Natural killer cell (primary cell): Measurements from ENCODE around the gene NTM. TPM values are rescaled to one million over a fixed set of nuclear protein-coding genes. Genes with fewer than 3 reads are reported as not detected.

Experiments used
- ATAC-seq, 3 donors: fragments of 150-1000 bp in 2 of 3; fragments of 200-7000 bp in 1 of 3; cut with Tn5 transposase; 1 replicate in 1 of 3; 2 replicates in 2 of 3; pipeline ENCODE4 v1.10.0; 2021; ENCODE audit warnings: mild to moderate bottlenecking in 2 of 3, moderate library complexity in 2 of 3
- DNase-seq, 2 donors: peaks; one replicate each; pipeline versions ENCODE4 v3.0.0 to v3.0.0-alpha.2; 2013 to 2021; ENCODE audit warnings: mixed read lengths in 1 of 2
- H3K27ac ChIP-seq: one replicate; pipeline ENCODE4 v1.5.1; 2013; ENCODE audit warnings: mild to moderate bottlenecking, low read length
- H3K27me3 ChIP-seq: one replicate; pipeline ENCODE4 v1.6.1; 2013; ENCODE audit warnings: low read length; ENCODE audit not compliant: control insufficient read depth, insufficient read depth
- H3K36me3 ChIP-seq: one replicate; pipeline ENCODE4 v1.6.1; 2013; ENCODE audit warnings: low read length; ENCODE audit not compliant: control insufficient read depth, insufficient read depth
- H3K4me1 ChIP-seq: one replicate; pipeline ENCODE4 v1.6.1; 2013; ENCODE audit warnings: low read length; ENCODE audit not compliant: control insufficient read depth, insufficient read depth
- H3K4me3 ChIP-seq: one replicate; pipeline ENCODE4 v1.5.1; 2013; ENCODE audit warnings: low read length
- H3K9me3 ChIP-seq: one replicate; pipeline ENCODE4 v1.6.1; 2013; ENCODE audit warnings: low read length; ENCODE audit not compliant: control insufficient read depth, insufficient read depth
- H3K27ac Mint-ChIP-seq, 2 donors: one replicate each; pipeline ENCODE4 v1.8.0; 2022; ENCODE audit warnings: mild to moderate bottlenecking in 2 of 2, mixed read lengths in 2 of 2, moderate library complexity in 1 of 2
- H3K27me3 Mint-ChIP-seq, 2 donors: one replicate each; pipeline ENCODE4 v1.8.0; 2022; ENCODE audit warnings: low read depth in 2 of 2, mixed read lengths in 2 of 2
- H3K36me3 Mint-ChIP-seq: one replicate; pipeline ENCODE4 v1.8.0; 2022; ENCODE audit warnings: mixed read lengths
- H3K4me1 Mint-ChIP-seq, 2 donors: one replicate each; pipeline ENCODE4 v1.8.0; 2022; ENCODE audit warnings: mixed read lengths in 2 of 2
- H3K4me3 Mint-ChIP-seq: one replicate; pipeline ENCODE4 v1.8.0; 2022; ENCODE audit warnings: mild to moderate bottlenecking, moderate library complexity, mixed read lengths
- H3K9me3 Mint-ChIP-seq, 2 donors: one replicate each; pipeline ENCODE4 v1.8.0; 2022; ENCODE audit warnings: mixed read lengths in 2 of 2
- CTCF ChIP-seq: fragments of 200-600 bp; IDR thresholded peaks from one replicate; pipeline ENCODE4 v1.8.0; 2022; ENCODE audit warnings: antibody characterized with exemption
- WGBS: methylation state at CpG from one replicate; pipeline ENCODE4 v1.1.7; 2013; ENCODE audit warnings: missing lambda C conversion rate; ENCODE audit not compliant: insufficient coverage; 5-methylcytosine and 5-hydroxymethylcytosine counted together
- intact Hi-C: fragments of 100-400 bp; cut with micrococcal nuclease; formaldehyde crosslinking; loops from one replicate; pipeline ENCODE4 v1.14.2; 2022
- total RNA-seq, 4 donors: library from RNA; stranded (reverse); fragments of 120-200 nt in 1 of 4; gene quantifications; one replicate each; pipeline versions ENCODE4 v1.2.3 to v1.2.4, GENCODE V29; 2013 to 2022

NTM gene
- total RNA-seq, 3 donors from 2014 or later (not counting 1 experiment from before 2014, with no cell fraction given): not detected

- no peaks in the 10 kb centered on the region for H3K9me3 ChIP-seq
- intact Hi-C loops: no loop called here
These were observed 562.3 kb downstream of the NTM start for GRCh38 chr11:131932584-131933325.

GRCh38 chr11:131934006-131934405 is 563.6 kb downstream of the NTM start:
- Histone ChIP-seq H3K4me1 (no peaks in the 10 kb centered on the region), H3K27me3 (no peaks in the 10 kb centered on the region), H3K36me3 (no peaks in the 10 kb centered on the region), H3K4me3 (no peak overlapping the region), H3K9me3 (no peaks in the 10 kb centered on the region), H3K27ac (no peak overlapping the region)
- Mint-ChIP-seq H3K9me3 (peaks cover 0 to 6% of the 10 kb centered on the region in 2 donors), H3K4me1 (no peaks in the 10 kb centered on the region), H3K36me3 (no peaks in the 10 kb centered on the region), H3K27me3 (peaks cover 0 to 4% of the 10 kb centered on the region in 2 donors), H3K27ac (no peak overlapping the region), H3K4me3 (no peak overlapping the region)
- DNase-seq (no peak), ATAC-seq (no peak)
- WGBS: 88% methylated on average over 4 of the region's 4 CpGs
- intact Hi-C loops: no loop called here
- no peak for TF ChIP-seq CTCF

More at GRCh38 chr11:131932584-131933325, 562.3 kb downstream of the NTM start:
- WGBS: 84% methylated on average over 13 of the region's 13 CpGs
- no peak for DNase-seq
- no peaks in the 10 kb centered on the region for H3K36me3 ChIP-seq
- TF ChIP-seq CTCF: no peak
- ATAC-seq: no peak
- H3K4me3 Mint-ChIP-seq: no peak overlapping the region
- H3K4me1 Mint-ChIP-seq: no peaks in the 10 kb centered on the region
- no peaks in the 10 kb centered on the region for H3K27me3 ChIP-seq
- no peak overlapping the region for H3K27ac Mint-ChIP-seq
- peaks cover 0 to 4% of the 10 kb centered on the region in 2 donors for H3K27me3 Mint-ChIP-seq
- no peak overlapping the region for H3K27ac ChIP-seq
- H3K36me3 Mint-ChIP-seq: no peaks in the 10 kb centered on the region
- peaks cover 0 to 6% of the 10 kb centered on the region in 2 donors for H3K9me3 Mint-ChIP-seq
- H3K4me3 ChIP-seq: no peak overlapping the region
- H3K4me1 ChIP-seq: no peaks in the 10 kb centered on the region

GRCh38 chr11:131938351-131938751 is 567.9 kb downstream of the NTM start:
- no peak overlapping the region for H3K4me3 ChIP-seq
- H3K4me1 Mint-ChIP-seq: no peaks in the 10 kb centered on the region
- H3K9me3 Mint-ChIP-seq: peaks cover 0 to 6% of the 10 kb centered on the region in 2 donors
- TF ChIP-seq CTCF: no peak
- H3K27ac ChIP-seq: no peak overlapping the region
- no peaks in the 10 kb centered on the region for H3K36me3 ChIP-seq
- no peaks in the 10 kb centered on the region for H3K27me3 ChIP-seq
- H3K4me3 Mint-ChIP-seq: no peak overlapping the region
- ATAC-seq (no peak), DNase-seq (no peak)
- intact Hi-C loops: no loop called here
- H3K4me1 ChIP-seq: no peaks in the 10 kb centered on the region
- H3K36me3 Mint-ChIP-seq: no peaks in the 10 kb centered on the region
- 73% methylated on average over 6 of the region's 6 CpGs for WGBS
- H3K9me3 ChIP-seq: no peaks in the 10 kb centered on the region
- H3K27me3 Mint-ChIP-seq: peaks cover 0 to 4% of the 10 kb centered on the region in 2 donors
- H3K27ac Mint-ChIP-seq: no peak overlapping the region

- Histone ChIP-seq H3K27me3 (no peaks in the 10 kb centered on the region), H3K9me3 (no peaks in the 10 kb centered on the region), H3K36me3 (no peaks in the 10 kb centered on the region), H3K4me1 (no peaks in the 10 kb centered on the region), H3K4me3 (no peak overlapping the region), H3K27ac (no peak overlapping the region)
- H3K9me3 Mint-ChIP-seq: peaks cover 0 to 4% of the 10 kb centered on the region in 2 donors
- intact Hi-C loops: no loop called here
- no peaks in the 10 kb centered on the region for H3K27me3 Mint-ChIP-seq
- no peak overlapping the region for H3K27ac Mint-ChIP-seq
- no peak overlapping the region for H3K4me3 Mint-ChIP-seq
- DNase-seq (no peak), ATAC-seq (no peak)
- H3K4me1 Mint-ChIP-seq: no peaks in the 10 kb centered on the region
- no peaks in the 10 kb centered on the region for H3K36me3 Mint-ChIP-seq
- 51% methylated on average over 2 of the region's 4 CpGs for WGBS
- TF ChIP-seq CTCF: no peak
These were observed 569.7 kb downstream of the NTM start for GRCh38 chr11:131940126-131940525.
